GM12878 (cell line): ENCODE results near the gene PTPRH.

ENCODE experiments used
- BRCA1 ChIP-seq: IDR thresholded peaks from 2 replicates; pipeline ENCODE4 v1.6.1; 2011; ENCODE audit warnings: low read depth, low read length, improper control_type of control experiment
- EZH2 ChIP-seq: IDR thresholded peaks from 2 replicates; pipeline ENCODE4 v1.6.1; 2012; ENCODE audit warnings: low read depth, mild to moderate bottlenecking, control low read depth, inconsistent platforms, low read length, borderline replicate concordance; ENCODE audit not compliant: control insufficient read depth
- HCFC1 ChIP-seq: fragments of 150-350 bp; IDR thresholded peaks from 2 replicates; pipeline ENCODE4 v1.6.1; 2014; ENCODE audit warnings: low read length
- JUND ChIP-seq: IDR thresholded peaks from 2 replicates; pipeline ENCODE4 v1.6.1; 2012; ENCODE audit warnings: low read depth, mild to moderate bottlenecking, low read length, improper control_type of control experiment, moderate library complexity
- NBN ChIP-seq: fragments of 450-650 bp; IDR thresholded peaks from 2 replicates; pipeline ENCODE4 v1.6.1; 2016
- NFYB ChIP-seq: IDR thresholded peaks from 2 replicates; pipeline ENCODE4 v1.6.1; 2011; ENCODE audit warnings: low read depth, mild to moderate bottlenecking, low read length, improper control_type of control experiment, moderate library complexity; ENCODE audit not compliant: insufficient read depth
- REST ChIP-seq: IDR thresholded peaks from 2 replicates; pipeline ENCODE4 v1.6.1; 2012; ENCODE audit warnings: mild to moderate bottlenecking, low read depth, low read length
- TAF1 ChIP-seq: IDR thresholded peaks from 2 replicates; pipeline ENCODE4 v1.6.1; 2011; ENCODE audit warnings: mild to moderate bottlenecking, low read depth, low read length, borderline replicate concordance
- TCF7 ChIP-seq: IDR thresholded peaks from 2 replicates; pipeline ENCODE4 v1.6.1; 2014; ENCODE audit warnings: antibody characterized with exemption, borderline replicate concordance
- ZNF217 ChIP-seq: fragments of 450-650 bp; IDR thresholded peaks from 2 replicates; pipeline ENCODE4 v1.6.1; 2017; ENCODE audit warnings: antibody characterized with exemption, mild to moderate bottlenecking

GRCh38 chr19:55238030-55238429 lies 28.7 kb upstream of the PTPRH start:
- TF ChIP-seq ZNF217 (no peak), NBN (no peak), HCFC1 (no peak), REST (no peak), EZH2 (no peak), TAF1 (no peak), BRCA1 (no peak), JUND (no peak), TCF7 (no peak), NFYB (no peak)
